MM.1S (cell line): ENCODE results near the gene LIN28B.

Experiments
- DNase-seq: peaks from one replicate; pipeline ENCODE4 v3.0.0-alpha.2; 2015
- H2AFZ ChIP-seq: fragments of 300-600 bp; sonication (generic); 2 replicates; pipeline ENCODE4 v1.6.0; 2016; ENCODE audit warnings: antibody characterized with exemption, low read length
- H3F3A ChIP-seq: fragments of 300-600 bp; sonication (generic); 2 replicates; pipeline ENCODE4 v1.6.1; 2016; ENCODE audit warnings: mild to moderate bottlenecking, antibody characterized with exemption, low read length, moderate library complexity, mixed read lengths; ENCODE audit not compliant: insufficient read depth
- H3K27ac ChIP-seq: fragments of 300-600 bp; sonication (generic); 2 replicates; pipeline ENCODE4 v1.5.1; 2016; ENCODE audit warnings: mild to moderate bottlenecking, low read length
- H3K27me3 ChIP-seq: fragments of 300-600 bp; sonication (generic); replicated peaks from 2 replicates; pipeline ENCODE4 v1.6.0; 2016; ENCODE audit warnings: low read length; ENCODE audit not compliant: insufficient read depth
- H3K36me3 ChIP-seq: fragments of 300-600 bp; sonication (generic); replicated peaks from 2 replicates; pipeline ENCODE4 v1.6.1; 2016; ENCODE audit warnings: mild to moderate bottlenecking, low read length, mixed read lengths; ENCODE audit not compliant: insufficient read depth
- H3K4me1 ChIP-seq: fragments of 300-600 bp; sonication (generic); 2 replicates; pipeline ENCODE4 v1.6.1; 2016; ENCODE audit warnings: low read length, mixed read lengths
- H3K4me2 ChIP-seq: fragments of 300-600 bp; sonication (generic); 2 replicates; pipeline ENCODE4 v1.6.0; 2016; ENCODE audit warnings: low read depth, low read length
- H3K4me3 ChIP-seq: fragments of 300-600 bp; sonication (generic); 2 replicates; pipeline ENCODE4 v1.5.1; 2016; ENCODE audit warnings: low read length, mixed read lengths
- H3K79me2 ChIP-seq: fragments of 300-600 bp; sonication (generic); 2 replicates; pipeline ENCODE4 v1.6.1; 2016; ENCODE audit warnings: mixed run types, low read length, mixed read lengths
- H3K9ac ChIP-seq: fragments of 300-600 bp; sonication (generic); 2 replicates; pipeline ENCODE4 v1.6.1; 2016; ENCODE audit warnings: low read length, mixed read lengths
- H3K9me2 ChIP-seq: fragments of 300-600 bp; sonication (generic); replicated peaks from 2 replicates; pipeline ENCODE4 v1.6.1; 2016; ENCODE audit warnings: mild to moderate bottlenecking, low read length, mixed read lengths; ENCODE audit not compliant: insufficient read depth
- H3K9me3 ChIP-seq: fragments of 300-600 bp; sonication (generic); replicated peaks from 2 replicates; pipeline ENCODE4 v1.6.1; 2016; ENCODE audit warnings: mild to moderate bottlenecking, low read length, mixed read lengths; ENCODE audit not compliant: insufficient read depth
- H4K20me1 ChIP-seq: fragments of 300-600 bp; sonication (generic); 2 replicates; pipeline ENCODE4 v1.6.1; 2016; ENCODE audit warnings: mild to moderate bottlenecking, low read length, moderate library complexity, mixed read lengths; ENCODE audit not compliant: insufficient read depth
- CTCF ChIP-seq: fragments of 300-600 bp; sonication (generic); IDR thresholded peaks from 2 replicates; pipeline ENCODE4 v1.5.1; 2016; ENCODE audit warnings: antibody characterized with exemption, low read length, mixed read lengths
- EZH2 ChIP-seq: fragments of 300-600 bp; sonication (generic); optimal IDR thresholded peaks from 2 replicates; pipeline ENCODE3; 2017; ENCODE audit warnings: low read depth, mild to moderate bottlenecking, antibody characterized with exemption, low read length, mixed read lengths
- EZH2phosphoT487 ChIP-seq: fragments of 300-600 bp; sonication (generic); IDR thresholded peaks from 2 replicates; pipeline ENCODE4 v1.6.1; 2018; ENCODE audit warnings: antibody characterized with exemption, low read length

LIN28B gene

GRCh38 chr6:104940893-104941728, 15.8 kb upstream of the LIN28B start:
- DNase-seq = no peak
- no peak overlapping the region for H3K4me2 ChIP-seq
- no peaks in the 10 kb centered on the region for H3F3A ChIP-seq
- no peaks in the 10 kb centered on the region for H3K27me3 ChIP-seq
- TF ChIP-seq EZH2 (no peak), CTCF (no peak), EZH2phosphoT487 (no peak)
- H3K4me3 ChIP-seq = no peak overlapping the region
- no peaks in the 10 kb centered on the region for H3K4me1 ChIP-seq
- H3K9me2 ChIP-seq = no peaks in the 10 kb centered on the region
- no peak overlapping the region for H2AFZ ChIP-seq
- H4K20me1 ChIP-seq = no peaks in the 10 kb centered on the region
- no peak overlapping the region for H3K9ac ChIP-seq
- H3K79me2 ChIP-seq = no peaks in the 10 kb centered on the region
- no peak overlapping the region for H3K27ac ChIP-seq
- no peaks in the 10 kb centered on the region for H3K36me3 ChIP-seq
- H3K9me3 ChIP-seq = no peaks in the 10 kb centered on the region

- no peaks in the 10 kb centered on the region for H3F3A ChIP-seq
- no peak overlapping the region for H3K27ac ChIP-seq
- no peaks in the 10 kb centered on the region for H4K20me1 ChIP-seq
- no peak overlapping the region for H2AFZ ChIP-seq
- H3K9ac ChIP-seq = no peak overlapping the region
- H3K4me3 ChIP-seq = no peak overlapping the region
- TF ChIP-seq EZH2phosphoT487 (no peak), CTCF (no peak), EZH2 (no peak)
- no peaks in the 10 kb centered on the region for H3K79me2 ChIP-seq
- H3K9me2 ChIP-seq = no peaks in the 10 kb centered on the region
- H3K9me3 ChIP-seq = no peaks in the 10 kb centered on the region
- no peaks in the 10 kb centered on the region for H3K36me3 ChIP-seq
- H3K27me3 ChIP-seq = no peaks in the 10 kb centered on the region
- H3K4me1 ChIP-seq = no peaks in the 10 kb centered on the region
- no peak for DNase-seq
- no peak overlapping the region for H3K4me2 ChIP-seq
These were observed 15.2 kb upstream of the LIN28B start for GRCh38 chr6:104941729-104942091.

GRCh38 chr6:104943781-104944180, 13.1 kb upstream of the LIN28B start:
- Histone ChIP-seq H3K27ac (no peak overlapping the region), H3K9ac (no peak overlapping the region)

More at GRCh38 chr6:104943781-104944180, 13.1 kb upstream of the LIN28B start:
- no peaks in the 10 kb centered on the region for H3K36me3 ChIP-seq
- H3K4me2 ChIP-seq = no peak overlapping the region
- H2AFZ ChIP-seq = no peak overlapping the region
- no peaks in the 10 kb centered on the region for H4K20me1 ChIP-seq
- H3K9me3 ChIP-seq = no peaks in the 10 kb centered on the region
- H3K79me2 ChIP-seq = no peaks in the 10 kb centered on the region
- no peaks in the 10 kb centered on the region for H3K27me3 ChIP-seq
- TF ChIP-seq CTCF (no peak), EZH2 (no peak), EZH2phosphoT487 (no peak)
- no peaks in the 10 kb centered on the region for H3K4me1 ChIP-seq
- peak; percentile 11 for DNase-seq
- no peaks in the 10 kb centered on the region for H3K9me2 ChIP-seq
- H3K4me3 ChIP-seq = no peak overlapping the region
- H3F3A ChIP-seq = no peaks in the 10 kb centered on the region
